ENCODE measurements around the gene CD83. TPM values are rescaled to one million over a fixed set of nuclear protein-coding genes. Genes with fewer than 3 reads are reported as not detected.

The CD83 gene
- total and polyA plus RNA-seq, 4 donors = 0.35 to 4.2 (median 0.60) TPM

DNA sequence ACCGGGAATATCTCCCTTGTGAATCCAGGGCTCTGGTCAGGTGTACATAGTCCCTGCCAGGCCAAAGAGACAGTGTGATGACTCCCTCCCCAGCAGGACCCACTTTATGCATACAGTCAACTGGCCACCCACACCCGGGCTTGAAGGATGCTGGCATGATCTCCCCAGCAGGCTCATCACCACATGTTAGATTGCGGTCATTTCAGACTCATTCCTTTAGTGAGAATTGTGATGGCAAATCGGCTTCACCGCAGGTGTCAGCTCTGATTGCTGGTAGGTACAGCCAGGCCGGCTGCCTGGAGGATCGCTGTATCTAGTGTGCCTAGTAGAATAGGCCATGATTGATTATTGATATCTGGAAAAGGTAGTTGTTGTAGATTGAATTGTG is 24.5 kb downstream of the CD83 start:
- Histone ChIP-seq H3K4me1 (ENCODE audit: control insufficient read depth in 4 of 4, insufficient read depth in 4 of 4, low read length in 3 of 4) (no peaks in the 10 kb centered on the region), H3K4me3 (ENCODE audit: low read depth in 1 of 3, low read length in 3 of 3) (no peak overlapping the region), H3K9me3 (ENCODE audit: control insufficient read depth in 4 of 4, low read length in 3 of 4) (no peaks in the 10 kb centered on the region), H3K27ac (ENCODE audit: low read depth in 1 of 2, low read length in 2 of 2) (no peak overlapping the region), H3K9ac (ENCODE audit: low read depth in 1 of 2, low read length in 2 of 2) (no peak overlapping the region), H3K36me3 (ENCODE audit: control insufficient read depth in 4 of 4, insufficient read depth in 3 of 4, low read depth in 1 of 4, low read length in 3 of 4) (no peaks in the 10 kb centered on the region), H3K27me3 (ENCODE audit: control insufficient read depth in 4 of 4, insufficient read depth in 4 of 4, low read length in 3 of 4) (no peaks in the 10 kb centered on the region)
- TF ChIP-seq JUND (IDR thresholded peaks at IDR 0.05) (no peak), EGR1 (IDR thresholded peaks at IDR 0.05; ENCODE audit: low read depth in 2 of 2) (no peak), RXRA (IDR thresholded peaks at IDR 0.05) (no peak), FOXA2 (IDR thresholded peaks at IDR 0.05) (no peak), NR2F2 (IDR thresholded peaks at IDR 0.05) (no peak), GABPA (IDR thresholded peaks at IDR 0.05 in 1 of 2, conservative IDR thresholded peaks at IDR 0.05 in 1 of 2) (no peak), RAD21 (IDR thresholded peaks at IDR 0.05) (no peak)
- TF ChIP-seq, protein P1, sequence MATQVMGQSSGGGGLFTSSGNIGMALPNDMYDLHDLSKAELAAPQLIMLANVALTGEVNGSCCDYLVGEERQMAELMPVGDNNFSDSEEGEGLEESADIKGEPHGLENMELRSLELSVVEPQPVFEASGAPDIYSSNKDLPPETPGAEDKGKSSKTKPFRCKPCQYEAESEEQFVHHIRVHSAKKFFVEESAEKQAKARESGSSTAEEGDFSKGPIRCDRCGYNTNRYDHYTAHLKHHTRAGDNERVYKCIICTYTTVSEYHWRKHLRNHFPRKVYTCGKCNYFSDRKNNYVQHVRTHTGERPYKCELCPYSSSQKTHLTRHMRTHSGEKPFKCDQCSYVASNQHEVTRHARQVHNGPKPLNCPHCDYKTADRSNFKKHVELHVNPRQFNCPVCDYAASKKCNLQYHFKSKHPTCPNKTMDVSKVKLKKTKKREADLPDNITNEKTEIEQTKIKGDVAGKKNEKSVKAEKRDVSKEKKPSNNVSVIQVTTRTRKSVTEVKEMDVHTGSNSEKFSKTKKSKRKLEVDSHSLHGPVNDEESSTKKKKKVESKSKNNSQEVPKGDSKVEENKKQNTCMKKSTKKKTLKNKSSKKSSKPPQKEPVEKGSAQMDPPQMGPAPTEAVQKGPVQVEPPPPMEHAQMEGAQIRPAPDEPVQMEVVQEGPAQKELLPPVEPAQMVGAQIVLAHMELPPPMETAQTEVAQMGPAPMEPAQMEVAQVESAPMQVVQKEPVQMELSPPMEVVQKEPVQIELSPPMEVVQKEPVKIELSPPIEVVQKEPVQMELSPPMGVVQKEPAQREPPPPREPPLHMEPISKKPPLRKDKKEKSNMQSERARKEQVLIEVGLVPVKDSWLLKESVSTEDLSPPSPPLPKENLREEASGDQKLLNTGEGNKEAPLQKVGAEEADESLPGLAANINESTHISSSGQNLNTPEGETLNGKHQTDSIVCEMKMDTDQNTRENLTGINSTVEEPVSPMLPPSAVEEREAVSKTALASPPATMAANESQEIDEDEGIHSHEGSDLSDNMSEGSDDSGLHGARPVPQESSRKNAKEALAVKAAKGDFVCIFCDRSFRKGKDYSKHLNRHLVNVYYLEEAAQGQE (IDR thresholded peaks at IDR 0.05) = no peak
- TF ChIP-seq, protein P2, sequence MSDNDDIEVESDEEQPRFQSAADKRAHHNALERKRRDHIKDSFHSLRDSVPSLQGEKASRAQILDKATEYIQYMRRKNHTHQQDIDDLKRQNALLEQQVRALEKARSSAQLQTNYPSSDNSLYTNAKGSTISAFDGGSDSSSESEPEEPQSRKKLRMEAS (IDR thresholded peaks at IDR 0.05) = no peak
- TF ChIP-seq, protein P3, sequence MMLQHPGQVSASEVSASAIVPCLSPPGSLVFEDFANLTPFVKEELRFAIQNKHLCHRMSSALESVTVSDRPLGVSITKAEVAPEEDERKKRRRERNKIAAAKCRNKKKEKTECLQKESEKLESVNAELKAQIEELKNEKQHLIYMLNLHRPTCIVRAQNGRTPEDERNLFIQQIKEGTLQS (IDR thresholded peaks at IDR 0.05) = no peak
- TF ChIP-seq, protein P4, sequence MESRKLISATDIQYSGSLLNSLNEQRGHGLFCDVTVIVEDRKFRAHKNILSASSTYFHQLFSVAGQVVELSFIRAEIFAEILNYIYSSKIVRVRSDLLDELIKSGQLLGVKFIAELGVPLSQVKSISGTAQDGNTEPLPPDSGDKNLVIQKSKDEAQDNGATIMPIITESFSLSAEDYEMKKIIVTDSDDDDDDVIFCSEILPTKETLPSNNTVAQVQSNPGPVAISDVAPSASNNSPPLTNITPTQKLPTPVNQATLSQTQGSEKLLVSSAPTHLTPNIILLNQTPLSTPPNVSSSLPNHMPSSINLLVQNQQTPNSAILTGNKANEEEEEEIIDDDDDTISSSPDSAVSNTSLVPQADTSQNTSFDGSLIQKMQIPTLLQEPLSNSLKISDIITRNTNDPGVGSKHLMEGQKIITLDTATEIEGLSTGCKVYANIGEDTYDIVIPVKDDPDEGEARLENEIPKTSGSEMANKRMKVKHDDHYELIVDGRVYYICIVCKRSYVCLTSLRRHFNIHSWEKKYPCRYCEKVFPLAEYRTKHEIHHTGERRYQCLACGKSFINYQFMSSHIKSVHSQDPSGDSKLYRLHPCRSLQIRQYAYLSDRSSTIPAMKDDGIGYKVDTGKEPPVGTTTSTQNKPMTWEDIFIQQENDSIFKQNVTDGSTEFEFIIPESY (IDR thresholded peaks at IDR 0.05) = no peak
- TF ChIP-seq, protein P5, sequence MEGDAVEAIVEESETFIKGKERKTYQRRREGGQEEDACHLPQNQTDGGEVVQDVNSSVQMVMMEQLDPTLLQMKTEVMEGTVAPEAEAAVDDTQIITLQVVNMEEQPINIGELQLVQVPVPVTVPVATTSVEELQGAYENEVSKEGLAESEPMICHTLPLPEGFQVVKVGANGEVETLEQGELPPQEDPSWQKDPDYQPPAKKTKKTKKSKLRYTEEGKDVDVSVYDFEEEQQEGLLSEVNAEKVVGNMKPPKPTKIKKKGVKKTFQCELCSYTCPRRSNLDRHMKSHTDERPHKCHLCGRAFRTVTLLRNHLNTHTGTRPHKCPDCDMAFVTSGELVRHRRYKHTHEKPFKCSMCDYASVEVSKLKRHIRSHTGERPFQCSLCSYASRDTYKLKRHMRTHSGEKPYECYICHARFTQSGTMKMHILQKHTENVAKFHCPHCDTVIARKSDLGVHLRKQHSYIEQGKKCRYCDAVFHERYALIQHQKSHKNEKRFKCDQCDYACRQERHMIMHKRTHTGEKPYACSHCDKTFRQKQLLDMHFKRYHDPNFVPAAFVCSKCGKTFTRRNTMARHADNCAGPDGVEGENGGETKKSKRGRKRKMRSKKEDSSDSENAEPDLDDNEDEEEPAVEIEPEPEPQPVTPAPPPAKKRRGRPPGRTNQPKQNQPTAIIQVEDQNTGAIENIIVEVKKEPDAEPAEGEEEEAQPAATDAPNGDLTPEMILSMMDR (IDR thresholded peaks at IDR 0.05; ENCODE audit: low read depth, low read length, missing input control) = no peak
- WGBS = 90% methylated on average over 7 of the region's 7 CpGs
- no peak for DNase-seq (ENCODE audit: low spot score)

DNA sequence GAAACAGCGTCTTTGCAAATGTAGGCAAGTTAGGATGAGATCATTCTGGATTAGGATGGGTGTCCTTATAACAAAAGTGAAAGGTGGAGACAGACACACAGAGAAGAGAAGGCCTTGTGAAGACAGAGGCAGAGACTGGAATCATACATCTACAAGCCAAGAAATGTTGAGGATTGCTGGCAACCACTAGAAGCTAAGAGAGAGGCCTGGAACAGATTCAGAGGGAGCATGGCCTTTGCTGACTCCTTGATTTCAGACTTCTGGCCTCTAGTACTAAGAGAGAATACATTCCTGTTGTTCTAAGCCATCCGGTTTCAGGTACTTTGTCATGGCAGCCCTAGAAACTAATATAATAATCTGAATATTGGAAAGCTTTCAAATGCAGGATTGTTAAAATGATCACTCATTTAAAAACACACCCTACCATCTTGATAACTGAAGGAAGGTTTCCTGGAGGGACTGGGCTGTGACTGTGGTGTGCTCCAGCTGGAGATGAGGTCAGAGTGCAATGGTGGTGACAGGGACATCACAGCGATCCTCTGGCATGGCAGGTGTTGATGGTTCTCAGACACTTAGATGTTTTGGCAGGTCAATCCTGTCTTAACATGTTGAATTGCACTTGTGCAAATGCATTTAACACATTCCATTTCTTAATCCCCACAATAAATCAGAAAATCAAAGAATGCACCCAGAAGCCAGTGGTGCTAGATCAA is 25.1 kb downstream of the CD83 start:
- Histone ChIP-seq H3K36me3 (ENCODE audit: control insufficient read depth in 4 of 4, insufficient read depth in 3 of 4, low read depth in 1 of 4, low read length in 3 of 4) (no peaks in the 10 kb centered on the region), H3K27ac (ENCODE audit: low read depth in 1 of 2, low read length in 2 of 2) (no peak overlapping the region), H3K4me3 (ENCODE audit: low read depth in 1 of 3, low read length in 3 of 3) (no peak overlapping the region), H3K27me3 (ENCODE audit: control insufficient read depth in 4 of 4, insufficient read depth in 4 of 4, low read length in 3 of 4) (no peaks in the 10 kb centered on the region), H3K9me3 (ENCODE audit: control insufficient read depth in 4 of 4, low read length in 3 of 4) (no peaks in the 10 kb centered on the region), H3K4me1 (ENCODE audit: control insufficient read depth in 4 of 4, insufficient read depth in 4 of 4, low read length in 3 of 4) (peaks cover under 1 to 4% (median 3%) of the 10 kb centered on the region in 4 donors), H3K9ac (ENCODE audit: low read depth in 1 of 2, low read length in 2 of 2) (no peak overlapping the region)
- no peak for DNase-seq (ENCODE audit: low spot score)
- 92% methylated on average over 3 of the region's 3 CpGs for WGBS
- no peak for TF ChIP-seq FOXA2 (IDR thresholded peaks at IDR 0.05)
- TF ChIP-seq RAD21 (IDR thresholded peaks at IDR 0.05) = no peak
- TF ChIP-seq FOXA1 (IDR thresholded peaks at IDR 0.05) = no peak
- TF ChIP-seq, protein P3 (IDR thresholded peaks at IDR 0.05) = no peak

Measured in liver (tissue), 9 donors.